ENCODE measurements around the gene ZNF223.

DNA sequence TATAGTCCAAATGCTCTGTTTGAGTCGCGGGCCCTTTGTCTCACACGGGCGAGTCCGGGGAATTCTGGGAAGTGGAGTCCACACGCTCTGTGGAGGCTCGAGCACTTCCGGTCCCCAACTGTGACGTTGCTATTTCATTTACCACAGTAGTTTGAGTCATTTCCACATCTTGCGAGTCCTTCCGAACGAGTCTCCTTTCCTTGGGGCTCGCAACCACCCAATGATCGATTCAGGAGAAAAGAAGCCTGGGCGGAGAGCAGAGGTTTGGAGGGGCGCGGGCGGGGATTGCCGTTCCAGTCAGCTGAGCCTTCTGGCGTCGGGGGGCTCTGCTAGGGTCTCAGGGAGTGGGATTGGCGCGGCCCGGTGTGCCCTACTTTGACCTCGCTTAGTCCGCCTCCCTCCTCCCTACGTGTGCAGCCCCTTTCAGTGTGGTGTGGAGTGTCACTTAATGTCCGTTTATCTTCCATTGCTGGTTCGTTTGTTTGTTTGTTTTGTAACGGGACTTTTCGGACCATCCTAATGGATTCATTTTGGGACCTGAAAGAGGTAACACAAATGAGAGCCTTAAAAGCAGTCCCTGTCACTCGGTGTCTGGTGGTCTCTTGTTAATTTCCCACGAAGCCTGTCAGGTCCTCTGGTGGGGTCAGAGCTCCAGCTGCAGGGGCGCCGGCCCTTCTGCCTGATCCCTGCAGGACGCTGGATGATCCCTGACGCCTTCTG lies 26.5 kb upstream of the ZNF223 start, which contains the start of gene ZNF222:
- TF ChIP-seq CTCF (IDR thresholded peaks at IDR 0.05; ENCODE audit: low read length) (no peak), EZH2 (optimal IDR thresholded peaks at IDR 0.05; ENCODE audit: low read depth, low read length) (no peak), EZH2phosphoT487 (IDR thresholded peaks at IDR 0.05; ENCODE audit: low read length) (no peak)

Measured in MM.1S (cell line).